Endothelial cell (in vitro differentiated cells): ENCODE measurements around the gene NR2F1-AS1. TPM values are rescaled to one million over a fixed set of nuclear protein-coding genes. Genes with fewer than 3 reads are reported as not detected.

ENCODE experiments used
- DNase-seq: peaks from one replicate; pipeline ENCODE4 v3.0.0; 2021; ENCODE audit warnings: low spot score
- H3K27ac Mint-ChIP-seq: one replicate; pipeline ENCODE4 v1.8.0; 2021; ENCODE audit warnings: mixed read lengths, inconsistent platforms; ENCODE audit not compliant: unreplicated experiment
- H3K27me3 Mint-ChIP-seq: one replicate; pipeline ENCODE4 v1.8.0; 2021; ENCODE audit warnings: mild to moderate bottlenecking, moderate library complexity, mixed read lengths, inconsistent platforms; ENCODE audit not compliant: unreplicated experiment
- H3K36me3 Mint-ChIP-seq: one replicate; pipeline ENCODE4 v1.8.0; 2021; ENCODE audit warnings: mild to moderate bottlenecking, low read depth, mixed read lengths, inconsistent platforms; ENCODE audit not compliant: unreplicated experiment
- H3K4me1 Mint-ChIP-seq: one replicate; pipeline ENCODE4 v1.8.0; 2021; ENCODE audit warnings: mild to moderate bottlenecking, mixed read lengths, inconsistent platforms; ENCODE audit not compliant: unreplicated experiment
- H3K4me3 Mint-ChIP-seq: one replicate; pipeline ENCODE4 v1.8.0; 2021; ENCODE audit warnings: mild to moderate bottlenecking, mixed read lengths, inconsistent platforms; ENCODE audit not compliant: unreplicated experiment
- H3K9me3 Mint-ChIP-seq: one replicate; pipeline ENCODE4 v1.8.0; 2021; ENCODE audit warnings: mixed read lengths, inconsistent platforms; ENCODE audit not compliant: unreplicated experiment
- CTCF ChIP-seq: fragments of 200-600 bp; sonication (generic); IDR thresholded peaks from one replicate; pipeline ENCODE4 v1.5.0; 2021; ENCODE audit warnings: antibody characterized with exemption; ENCODE audit not compliant: unreplicated experiment
- total RNA-seq: library from RNA; stranded (reverse); fragmentation: NEBNext Ultra II Directional; extraction: Animal tissue kit (Norgen Biotek cat#: 25700); gene quantifications from one replicate; pipeline ENCODE4 v1.2.1, GENCODE V29; 2021; ENCODE audit not compliant: unreplicated experiment

Gene NR2F1-AS1
- total RNA-seq, 1 donor from 2014 or later: 6.4 TPM

- no peaks in the 10 kb centered on the region for H3K9me3 Mint-ChIP-seq
- no peak for DNase-seq
- H3K27ac Mint-ChIP-seq: peak overlapping the region; percentile 11
- H3K4me3 Mint-ChIP-seq: no peak overlapping the region
- peaks cover 6% of the 10 kb centered on the region for H3K4me1 Mint-ChIP-seq
- no peak for TF ChIP-seq CTCF
- peaks cover 29% of the 10 kb centered on the region for H3K27me3 Mint-ChIP-seq
- no peaks in the 10 kb centered on the region for H3K36me3 Mint-ChIP-seq
Measured at GRCh38 chr5:93611273-93611975, 30.4 kb upstream of the NR2F1-AS1 start.

DNA sequence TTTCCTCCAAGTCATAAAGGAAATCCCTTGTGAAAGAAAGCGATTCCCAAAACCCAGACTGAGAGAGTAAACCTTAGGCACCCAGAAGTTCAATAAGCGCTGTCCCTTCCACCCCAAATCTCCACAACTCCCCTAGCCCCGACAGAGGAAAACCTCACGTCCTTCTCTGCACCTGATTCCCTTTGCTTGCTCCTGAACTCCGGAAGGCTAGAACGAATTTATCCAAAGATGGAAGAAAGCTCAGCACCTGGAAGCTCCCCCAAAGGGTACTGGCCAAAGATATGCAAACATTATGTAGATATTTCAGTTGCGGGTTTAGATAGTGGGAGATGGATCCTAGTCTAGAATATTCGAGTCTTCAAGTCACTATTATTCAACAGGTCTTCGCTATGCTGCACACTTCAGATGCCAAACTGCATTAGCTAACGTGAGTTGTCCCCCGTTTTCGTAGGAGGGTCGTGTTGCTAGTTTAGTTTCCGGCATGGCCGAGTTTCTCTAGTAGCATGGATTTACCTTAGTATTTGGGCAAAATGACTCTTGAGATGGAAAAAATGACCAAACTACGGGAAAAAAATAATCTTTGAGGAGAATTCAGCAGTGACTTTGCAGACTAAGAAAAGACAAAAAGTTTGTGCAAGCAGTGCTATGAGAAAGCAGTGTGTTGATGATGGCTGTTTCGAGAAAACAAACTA is 29.7 kb upstream of the NR2F1-AS1 start:
- H3K4me1 Mint-ChIP-seq: peaks cover 6% of the 10 kb centered on the region

GRCh38 chr5:93609762-93610161 is 28.7 kb upstream of the NR2F1-AS1 start:
- no peak for TF ChIP-seq CTCF
- Mint-ChIP-seq H3K27ac (no peak overlapping the region), H3K4me1 (peaks cover 8% of the 10 kb centered on the region), H3K9me3 (no peaks in the 10 kb centered on the region), H3K4me3 (no peak overlapping the region), H3K27me3 (peaks cover 34% of the 10 kb centered on the region), H3K36me3 (no peaks in the 10 kb centered on the region)
- DNase-seq: no peak

More for the DNA sequence above, 29.7 kb upstream of the NR2F1-AS1 start:
- Mint-ChIP-seq H3K36me3 (no peaks in the 10 kb centered on the region), H3K4me3 (no peak overlapping the region), H3K9me3 (no peaks in the 10 kb centered on the region), H3K27ac (no peak overlapping the region), H3K27me3 (peaks cover 27% of the 10 kb centered on the region)
- DNase-seq: no peak
- TF ChIP-seq CTCF: no peak

GRCh38 chr5:93608855-93609254 is 27.8 kb upstream of the NR2F1-AS1 start:
- DNase-seq: no peak
- Mint-ChIP-seq H3K27me3 (peaks cover 34% of the 10 kb centered on the region), H3K9me3 (no peaks in the 10 kb centered on the region), H3K36me3 (no peaks in the 10 kb centered on the region), H3K4me1 (peaks cover 9% of the 10 kb centered on the region), H3K27ac (no peak overlapping the region), H3K4me3 (no peak overlapping the region)
- TF ChIP-seq CTCF: no peak
